ENCODE results near the gene CLCA1.

The CLCA1 gene

GRCh38 chr1:86460998-86461397, 7.7 kb upstream of the CLCA1 start:
- FAIRE-seq = no peak

GRCh38 chr1:86461482-86461881, 7.2 kb upstream of the CLCA1 start:
- DNase-seq (ENCODE audit: low spot score) = no peak
- FAIRE-seq = no peak

More at GRCh38 chr1:86460998-86461397, 7.7 kb upstream of the CLCA1 start:
- no peak for DNase-seq (ENCODE audit: low spot score)

GRCh38 chr1:86464819-86465218, 3.9 kb upstream of the CLCA1 start:
- FAIRE-seq = no peak
- DNase-seq (ENCODE audit: low spot score) = no peak

- FAIRE-seq (no peak), DNase-seq (ENCODE audit: low spot score) (no peak)
Measured at GRCh38 chr1:86466109-86466844, 2.5 kb upstream of the CLCA1 start.

GRCh38 chr1:86466986-86467385, 1.7 kb upstream of the CLCA1 start:
- no peak for FAIRE-seq
- DNase-seq (ENCODE audit: low spot score) = no peak

GRCh38 chr1:86470859-86471258, 2.1 kb downstream of the CLCA1 start:
- DNase-seq (ENCODE audit: low spot score) (no peak), FAIRE-seq (no peak)

GRCh38 chr1:86471291-86471690, 2.6 kb downstream of the CLCA1 start:
- DNase-seq (ENCODE audit: low spot score) (no peak), FAIRE-seq (no peak)

GRCh38 chr1:86472152-86472551, 3.4 kb downstream of the CLCA1 start:
- FAIRE-seq (no peak), DNase-seq (ENCODE audit: low spot score) (no peak)

GRCh38 chr1:86472767-86473166, 4.0 kb downstream of the CLCA1 start:
- FAIRE-seq (no peak), DNase-seq (ENCODE audit: low spot score) (no peak)

- no peak for FAIRE-seq
- no peak for DNase-seq (ENCODE audit: low spot score)
Measured at GRCh38 chr1:86477256-86477655, 8.5 kb downstream of the CLCA1 start.

- FAIRE-seq (no peak), DNase-seq (ENCODE audit: low spot score) (no peak)
Measured at GRCh38 chr1:86477682-86478081, 9.0 kb downstream of the CLCA1 start.

- FAIRE-seq = no peak
Measured at GRCh38 chr1:86478416-86479156, 9.9 kb downstream of the CLCA1 start.

GRCh38 chr1:86481966-86482365, 13.2 kb downstream of the CLCA1 start:
- no peak for DNase-seq (ENCODE audit: low spot score)
- FAIRE-seq = no peak

More at GRCh38 chr1:86478416-86479156, 9.9 kb downstream of the CLCA1 start:
- DNase-seq (ENCODE audit: low spot score) = no peak

GRCh38 chr1:86487131-86487810, 18.5 kb downstream of the CLCA1 start:
- FAIRE-seq (no peak), DNase-seq (ENCODE audit: low spot score) (no peak)

GRCh38 chr1:86487811-86488141, 19.0 kb downstream of the CLCA1 start:
- no peak for FAIRE-seq
- no peak for DNase-seq (ENCODE audit: low spot score)

GRCh38 chr1:86489242-86489878, 20.6 kb downstream of the CLCA1 start:
- FAIRE-seq (no peak), DNase-seq (ENCODE audit: low spot score) (no peak)

- DNase-seq (ENCODE audit: low spot score) (no peak), FAIRE-seq (no peak)
Measured at GRCh38 chr1:86491171-86491950, 22.6 kb downstream of the CLCA1 start.

- no peak for DNase-seq (ENCODE audit: low spot score)
- FAIRE-seq = no peak
Measured at GRCh38 chr1:86498281-86498680, 29.6 kb downstream of the CLCA1 start.

GRCh38 chr1:86499987-86500593, 31.4 kb downstream of the CLCA1 start:
- DNase-seq (ENCODE audit: low spot score) = peak; percentile 56
- peak; percentile 79 for FAIRE-seq

- no peak for DNase-seq (ENCODE audit: low spot score)
- FAIRE-seq = no peak
Measured at GRCh38 chr1:86500714-86501113, 32.0 kb downstream of the CLCA1 start.
